Sigmoid colon (tissue), 4 donors: ENCODE data around the gene GID4.

Source experiments
- POLR2A ChIP-seq, 2 donors: fragments of 450-650 bp; IDR thresholded peaks; one replicate each; pipeline ENCODE4 v1.6.1; 2016; ENCODE audit warnings: antibody characterized with exemption in 2 of 2, mild to moderate bottlenecking in 2 of 2, moderate library complexity in 2 of 2
- POLR2AphosphoS5 ChIP-seq, 4 donors: sonication (generic); formaldehyde crosslinking; IDR thresholded peaks; one replicate each; pipeline ENCODE4 v1.6.1; 2017; ENCODE audit warnings: antibody characterized with exemption in 4 of 4
- TF ChIP-seq, protein P1 (sequence below), 4 experiments: fragments of 450-650 bp in 3 of 4; fragments of 200-600 bp in 1 of 4; IDR thresholded peaks; one replicate each; pipeline ENCODE4 v1.5.1; 2016 to 2019; ENCODE audit warnings: antibody characterized with exemption in 4 of 4, mild to moderate bottlenecking in 3 of 4, moderate library complexity in 2 of 4

DNA sequence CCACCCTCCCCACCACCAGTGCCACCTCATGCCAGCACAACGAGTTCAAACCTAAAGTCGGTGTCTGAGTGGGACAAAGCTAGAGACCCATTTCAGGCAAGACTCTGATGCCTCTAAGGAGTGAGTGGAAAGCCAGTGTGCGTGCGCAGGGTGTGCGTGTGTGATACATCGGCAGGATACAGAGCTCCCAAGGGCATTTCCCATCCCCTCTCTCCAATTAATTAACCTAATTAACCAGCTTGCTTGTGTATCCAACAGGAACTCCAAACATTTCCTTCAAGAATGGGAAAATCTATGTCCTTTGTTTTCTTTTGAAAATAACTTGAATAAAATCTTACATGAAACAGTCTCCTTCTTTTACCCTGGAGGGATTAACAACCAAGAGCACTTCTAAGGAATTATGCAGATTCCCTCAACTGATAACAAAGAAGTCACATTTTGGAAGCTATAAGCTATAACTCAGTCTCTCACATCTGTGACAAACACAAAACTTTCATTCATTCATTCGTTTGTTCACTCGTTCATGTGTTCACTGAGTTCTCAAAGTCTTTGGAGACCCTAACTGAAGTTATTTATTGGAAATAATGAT is 10.2 kb upstream of the GID4 start:
- TF ChIP-seq, protein P1, sequence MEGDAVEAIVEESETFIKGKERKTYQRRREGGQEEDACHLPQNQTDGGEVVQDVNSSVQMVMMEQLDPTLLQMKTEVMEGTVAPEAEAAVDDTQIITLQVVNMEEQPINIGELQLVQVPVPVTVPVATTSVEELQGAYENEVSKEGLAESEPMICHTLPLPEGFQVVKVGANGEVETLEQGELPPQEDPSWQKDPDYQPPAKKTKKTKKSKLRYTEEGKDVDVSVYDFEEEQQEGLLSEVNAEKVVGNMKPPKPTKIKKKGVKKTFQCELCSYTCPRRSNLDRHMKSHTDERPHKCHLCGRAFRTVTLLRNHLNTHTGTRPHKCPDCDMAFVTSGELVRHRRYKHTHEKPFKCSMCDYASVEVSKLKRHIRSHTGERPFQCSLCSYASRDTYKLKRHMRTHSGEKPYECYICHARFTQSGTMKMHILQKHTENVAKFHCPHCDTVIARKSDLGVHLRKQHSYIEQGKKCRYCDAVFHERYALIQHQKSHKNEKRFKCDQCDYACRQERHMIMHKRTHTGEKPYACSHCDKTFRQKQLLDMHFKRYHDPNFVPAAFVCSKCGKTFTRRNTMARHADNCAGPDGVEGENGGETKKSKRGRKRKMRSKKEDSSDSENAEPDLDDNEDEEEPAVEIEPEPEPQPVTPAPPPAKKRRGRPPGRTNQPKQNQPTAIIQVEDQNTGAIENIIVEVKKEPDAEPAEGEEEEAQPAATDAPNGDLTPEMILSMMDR (IDR thresholded peaks at IDR 0.05): no peak
- TF ChIP-seq POLR2A (IDR thresholded peaks at IDR 0.05): no peak
- TF ChIP-seq POLR2AphosphoS5 (IDR thresholded peaks at IDR 0.05): no peak
